Rectal smooth muscle tissue (tissue), 1 donor: ENCODE measurements around the gene LAMA2.

ENCODE experiments used
- H3K27ac ChIP-seq: one replicate; pipeline ENCODE4 v1.7.0; 2013; ENCODE audit warnings: low read depth, low read length, inconsistent platforms
- H3K27me3 ChIP-seq: one replicate; pipeline ENCODE4 v1.7.0; 2013; ENCODE audit warnings: low read length; ENCODE audit not compliant: control insufficient read depth, insufficient read depth
- H3K36me3 ChIP-seq: one replicate; pipeline ENCODE4 v1.7.0; 2013; ENCODE audit warnings: low read length; ENCODE audit not compliant: control insufficient read depth, insufficient read depth
- H3K4me1 ChIP-seq: one replicate; pipeline ENCODE4 v1.7.0; 2013; ENCODE audit warnings: low read length; ENCODE audit not compliant: control insufficient read depth, insufficient read depth
- H3K4me3 ChIP-seq: one replicate; pipeline ENCODE4 v1.7.0; 2013; ENCODE audit warnings: low read length
- H3K9ac ChIP-seq: one replicate; pipeline ENCODE4 v1.7.0; 2013; ENCODE audit warnings: low read length

LAMA2 gene

DNA sequence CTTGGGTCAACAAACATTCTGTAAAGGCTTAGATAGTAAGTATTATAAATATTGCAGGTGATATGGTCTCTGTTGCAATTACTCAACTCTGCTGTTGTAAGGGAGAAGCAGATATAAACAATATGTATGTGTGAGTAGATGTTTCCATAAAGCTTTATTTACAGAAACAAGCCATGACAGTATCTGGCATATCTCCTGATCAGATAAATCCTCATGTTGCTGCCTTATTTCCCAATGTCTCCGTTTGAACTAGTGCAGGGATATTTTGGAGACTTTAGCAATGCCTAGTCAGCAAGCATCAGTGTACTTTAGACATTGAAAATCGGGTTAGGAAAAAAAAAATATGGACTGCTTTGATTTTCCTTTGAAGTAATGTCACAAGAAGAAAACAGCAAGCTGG lies 96.1 kb downstream of the LAMA2 start:
- H3K27me3 ChIP-seq, result no peaks in the 10 kb centered on the region

GRCh38 chr6:128981716-128982115 lies 98.8 kb downstream of the LAMA2 start:
- H3K9ac ChIP-seq, result no peak overlapping the region
- no peaks in the 10 kb centered on the region for H3K4me1 ChIP-seq
- H3K27ac ChIP-seq, result no peak overlapping the region
- H3K36me3 ChIP-seq, result no peaks in the 10 kb centered on the region
- no peaks in the 10 kb centered on the region for H3K27me3 ChIP-seq
- no peak overlapping the region for H3K4me3 ChIP-seq

More for the DNA sequence above, 96.1 kb downstream of the LAMA2 start:
- H3K4me1 ChIP-seq, result no peaks in the 10 kb centered on the region
- H3K36me3 ChIP-seq, result no peaks in the 10 kb centered on the region
- no peak overlapping the region for H3K27ac ChIP-seq
- H3K4me3 ChIP-seq, result no peak overlapping the region
- no peak overlapping the region for H3K9ac ChIP-seq

GRCh38 chr6:128990360-128990759 lies 107.4 kb downstream of the LAMA2 start:
- Histone ChIP-seq H3K36me3 (no peaks in the 10 kb centered on the region), H3K27ac (no peak overlapping the region), H3K4me3 (no peak overlapping the region), H3K9ac (no peak overlapping the region), H3K4me1 (no peaks in the 10 kb centered on the region), H3K27me3 (no peaks in the 10 kb centered on the region)

DNA sequence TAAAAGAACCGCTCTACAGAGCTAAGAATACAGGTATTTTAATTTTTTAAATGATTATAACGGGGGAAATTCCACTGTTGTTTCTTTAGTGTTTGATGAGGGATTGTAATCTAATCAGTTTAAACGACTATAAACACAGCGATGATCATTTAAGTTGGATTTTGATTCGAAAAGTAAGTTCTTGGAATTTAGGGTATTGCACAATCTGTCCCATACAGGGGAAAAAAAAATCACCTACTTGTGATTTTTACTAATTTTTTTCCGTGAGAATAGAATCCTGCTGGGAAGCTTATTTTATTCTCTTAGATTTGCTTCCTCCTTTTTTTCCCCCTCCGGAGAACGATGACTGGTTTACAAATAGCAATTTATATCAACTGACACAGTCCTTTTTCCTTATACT lies 108.0 kb downstream of the LAMA2 start:
- no peaks in the 10 kb centered on the region for H3K27me3 ChIP-seq
- H3K27ac ChIP-seq, result no peak overlapping the region
- no peaks in the 10 kb centered on the region for H3K36me3 ChIP-seq
- no peaks in the 10 kb centered on the region for H3K4me1 ChIP-seq
- H3K9ac ChIP-seq, result no peak overlapping the region
- no peak overlapping the region for H3K4me3 ChIP-seq

DNA sequence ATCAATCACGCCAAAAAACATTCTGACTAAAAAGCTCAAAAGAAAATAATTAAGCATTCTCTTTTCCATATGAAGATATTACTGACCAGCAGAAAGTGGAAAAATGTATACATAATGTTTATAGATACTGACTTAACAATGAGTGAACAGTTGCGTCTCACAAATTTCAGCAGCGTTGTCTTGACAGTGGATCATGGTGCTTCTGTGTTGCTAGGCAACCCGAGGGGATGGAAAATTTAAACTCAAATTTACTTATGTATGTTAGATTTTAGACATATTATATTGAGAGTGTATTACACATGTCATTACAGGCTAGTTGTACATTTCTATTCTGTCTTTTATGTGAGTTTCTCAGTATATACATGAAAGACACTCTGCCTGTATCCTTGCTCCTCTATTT lies 110.2 kb downstream of the LAMA2 start:
- Histone ChIP-seq H3K36me3 (no peaks in the 10 kb centered on the region), H3K9ac (no peak overlapping the region), H3K27me3 (no peaks in the 10 kb centered on the region), H3K4me1 (no peaks in the 10 kb centered on the region), H3K27ac (no peak overlapping the region), H3K4me3 (no peak overlapping the region)

DNA sequence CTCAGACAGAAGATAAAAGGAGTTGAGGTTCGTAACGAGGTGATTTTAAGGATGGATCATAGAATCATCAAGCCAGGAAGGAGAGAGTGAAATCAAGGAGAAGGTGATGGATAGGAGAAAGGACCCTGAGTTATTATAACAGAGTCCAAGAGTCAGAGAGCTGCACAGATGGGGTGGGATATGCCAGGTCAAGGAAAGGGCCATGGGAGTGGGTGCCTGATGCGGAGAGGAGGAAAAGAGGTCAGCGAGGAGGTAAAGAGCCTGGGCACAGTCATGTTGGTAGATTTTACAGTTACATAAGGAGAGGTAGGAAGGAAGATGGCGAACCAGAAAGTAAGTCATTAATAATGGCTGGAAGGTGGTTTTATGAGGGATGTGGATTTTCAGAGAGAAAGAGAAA lies 114.9 kb downstream of the LAMA2 start:
- no peaks in the 10 kb centered on the region for H3K36me3 ChIP-seq
- no peaks in the 10 kb centered on the region for H3K27me3 ChIP-seq
- no peak overlapping the region for H3K27ac ChIP-seq
- no peak overlapping the region for H3K9ac ChIP-seq
- H3K4me1 ChIP-seq, result no peaks in the 10 kb centered on the region
- H3K4me3 ChIP-seq, result no peak overlapping the region

- Histone ChIP-seq H3K9ac (no peak overlapping the region), H3K27me3 (no peaks in the 10 kb centered on the region), H3K4me3 (no peak overlapping the region), H3K36me3 (no peaks in the 10 kb centered on the region), H3K27ac (no peak overlapping the region), H3K4me1 (no peaks in the 10 kb centered on the region)
Measured at GRCh38 chr6:129006724-129007514, 124.0 kb downstream of the LAMA2 start.

DNA sequence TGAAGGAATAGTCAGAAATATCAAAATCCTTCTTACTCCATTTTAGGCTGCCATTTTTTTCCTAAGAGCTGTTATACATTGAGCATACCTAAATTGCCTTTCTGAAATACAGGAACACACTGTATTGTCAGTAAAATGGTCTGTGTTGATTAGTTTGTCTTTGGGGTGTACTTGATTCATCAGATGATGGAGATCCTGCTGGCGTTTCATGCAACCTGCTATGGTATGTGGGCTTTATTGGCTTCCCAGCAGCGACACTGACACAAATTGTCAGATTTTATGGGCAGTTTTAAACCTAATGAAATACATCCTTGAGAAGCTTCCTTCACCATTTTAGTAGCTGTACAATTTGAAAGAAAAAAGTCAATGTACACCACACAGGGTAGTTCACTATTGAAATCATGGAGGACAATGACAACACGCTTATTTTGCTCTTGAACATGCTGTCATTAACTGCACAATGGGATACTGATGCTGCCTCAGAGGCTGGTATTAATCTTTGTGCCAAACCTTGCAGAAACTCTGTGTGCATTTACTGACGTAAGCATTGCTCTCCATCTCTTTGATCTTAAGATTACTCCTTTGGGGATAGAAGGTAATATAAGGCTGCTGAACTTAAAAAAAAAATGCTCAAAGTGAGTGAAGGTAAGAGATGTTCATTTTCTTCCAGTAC lies 124.9 kb downstream of the LAMA2 start:
- no peaks in the 10 kb centered on the region for H3K27me3 ChIP-seq
- no peak overlapping the region for H3K27ac ChIP-seq
- no peaks in the 10 kb centered on the region for H3K36me3 ChIP-seq
- H3K4me3 ChIP-seq, result no peak overlapping the region
- no peak overlapping the region for H3K9ac ChIP-seq
- H3K4me1 ChIP-seq, result no peaks in the 10 kb centered on the region

DNA sequence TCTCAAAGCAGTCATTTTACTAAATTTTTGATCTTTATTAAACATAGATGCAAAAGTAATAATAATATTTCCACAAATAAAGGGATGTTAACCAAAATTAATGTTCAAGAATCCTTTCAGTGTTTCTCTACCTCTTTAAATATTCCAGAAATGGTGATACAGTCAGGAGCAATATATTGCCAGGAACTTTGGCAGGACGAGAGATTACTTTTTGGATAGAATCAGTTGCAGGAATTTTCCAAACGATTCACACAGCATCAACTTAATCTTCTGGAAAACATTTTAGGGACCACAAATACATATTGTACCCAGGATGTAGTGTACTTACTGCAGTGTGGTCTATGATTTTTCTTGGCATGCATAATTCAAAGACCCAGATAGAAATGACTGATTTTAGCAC lies 125.7 kb downstream of the LAMA2 start:
- no peak overlapping the region for H3K27ac ChIP-seq
- H3K36me3 ChIP-seq, result no peaks in the 10 kb centered on the region

DNA sequence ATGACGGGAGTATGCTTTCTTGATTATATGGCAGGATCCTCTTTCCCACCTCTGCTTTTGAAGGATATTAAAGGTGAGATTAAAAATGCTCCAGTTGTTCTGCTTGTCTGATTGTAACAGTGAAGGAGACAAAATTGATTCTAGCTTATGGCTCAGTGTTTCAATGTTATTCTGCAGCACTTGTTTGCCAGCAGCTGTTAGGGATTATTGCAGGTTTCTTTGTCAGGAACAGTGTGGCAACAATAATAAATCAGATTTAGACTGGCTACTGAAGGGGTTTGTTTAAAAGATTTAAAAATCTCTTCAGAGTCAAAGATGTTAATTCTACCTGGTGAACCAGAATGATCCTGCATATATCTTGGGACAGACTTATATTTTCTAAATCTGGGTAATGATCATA lies 126.9 kb downstream of the LAMA2 start:
- Histone ChIP-seq H3K4me1 (no peaks in the 10 kb centered on the region), H3K27ac (no peak overlapping the region), H3K4me3 (no peak overlapping the region), H3K27me3 (no peaks in the 10 kb centered on the region), H3K9ac (no peak overlapping the region), H3K36me3 (no peaks in the 10 kb centered on the region)

More for the DNA sequence above, 125.7 kb downstream of the LAMA2 start:
- Histone ChIP-seq H3K27me3 (no peaks in the 10 kb centered on the region), H3K4me1 (no peaks in the 10 kb centered on the region), H3K9ac (no peak overlapping the region), H3K4me3 (no peak overlapping the region)

DNA sequence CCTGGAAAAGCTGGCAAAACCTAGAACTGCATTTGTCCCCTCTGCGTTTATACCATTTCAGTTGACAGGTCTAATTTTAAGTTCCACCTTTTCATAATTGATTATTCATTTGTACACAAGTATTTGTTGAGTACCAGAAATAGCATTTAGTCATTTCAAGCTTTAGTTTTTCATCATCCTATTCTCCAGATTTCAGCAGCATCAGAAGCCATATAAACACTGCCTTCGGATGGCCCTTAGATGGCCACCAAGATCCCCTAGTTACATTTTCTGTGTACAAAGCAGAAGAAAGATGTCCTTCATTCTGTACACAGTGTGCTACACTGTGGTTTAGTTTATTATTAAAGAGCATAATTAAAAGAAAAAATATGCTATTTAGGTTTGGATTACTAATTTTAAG lies 131.4 kb downstream of the LAMA2 start:
- Histone ChIP-seq H3K4me1 (no peaks in the 10 kb centered on the region), H3K4me3 (no peak overlapping the region), H3K36me3 (no peaks in the 10 kb centered on the region), H3K27ac (no peak overlapping the region), H3K9ac (no peak overlapping the region), H3K27me3 (no peaks in the 10 kb centered on the region)

DNA sequence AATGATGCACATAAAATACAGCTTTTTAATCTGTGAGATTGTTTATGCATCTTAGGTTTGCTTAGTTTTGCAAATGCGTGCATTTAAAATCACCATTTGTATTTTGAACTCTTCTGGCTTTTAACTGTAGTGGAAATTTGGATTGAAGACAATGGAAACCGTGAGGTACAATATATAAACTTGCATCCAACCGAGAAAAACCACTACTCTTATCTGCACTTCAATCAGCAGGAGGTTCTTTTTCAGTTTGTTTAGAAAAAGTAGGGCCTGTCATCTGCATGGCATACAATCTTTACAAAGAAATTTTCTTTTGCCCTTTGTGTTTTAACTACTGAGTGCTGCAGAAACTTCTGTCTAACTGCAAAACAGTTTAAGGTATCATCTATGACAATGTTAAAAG lies 132.8 kb downstream of the LAMA2 start:
- no peak overlapping the region for H3K9ac ChIP-seq

DNA sequence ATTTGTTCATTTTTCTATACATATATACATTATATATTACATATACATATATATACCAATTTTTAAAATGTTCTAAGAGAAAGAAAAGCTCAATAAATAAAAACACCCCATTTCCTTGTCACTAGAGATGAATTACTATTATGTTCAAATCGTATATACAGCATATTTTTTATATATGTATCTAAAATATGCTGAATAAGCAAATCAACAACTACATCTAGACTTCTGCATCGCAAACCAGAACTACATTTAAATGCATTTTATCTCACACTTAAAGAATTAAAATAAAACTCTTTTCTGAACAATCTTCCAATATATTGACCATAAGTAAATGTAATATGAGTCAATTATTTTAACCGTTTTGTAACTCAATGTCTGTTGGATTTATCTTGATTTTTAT lies 133.9 kb downstream of the LAMA2 start:
- H3K27me3 ChIP-seq, result no peaks in the 10 kb centered on the region
- H3K4me1 ChIP-seq, result no peaks in the 10 kb centered on the region
- no peak overlapping the region for H3K4me3 ChIP-seq
- H3K9ac ChIP-seq, result no peak overlapping the region
- no peak overlapping the region for H3K27ac ChIP-seq
- no peaks in the 10 kb centered on the region for H3K36me3 ChIP-seq

More for the DNA sequence above, 132.8 kb downstream of the LAMA2 start:
- no peak overlapping the region for H3K27ac ChIP-seq
- no peaks in the 10 kb centered on the region for H3K4me1 ChIP-seq
- H3K4me3 ChIP-seq, result no peak overlapping the region
- no peaks in the 10 kb centered on the region for H3K27me3 ChIP-seq
- no peaks in the 10 kb centered on the region for H3K36me3 ChIP-seq
